GM19467 (cell line): ENCODE results near the gene PPP5C.

Source experiments
- ATAC-seq: cut with Tn5 transposase; IDR thresholded peaks from one replicate; pipeline ENCODE4 v1.9.1; 2021; ENCODE audit warnings: mild to moderate bottlenecking, moderate library complexity; ENCODE audit not compliant: unreplicated experiment

PPP5C gene

DNA sequence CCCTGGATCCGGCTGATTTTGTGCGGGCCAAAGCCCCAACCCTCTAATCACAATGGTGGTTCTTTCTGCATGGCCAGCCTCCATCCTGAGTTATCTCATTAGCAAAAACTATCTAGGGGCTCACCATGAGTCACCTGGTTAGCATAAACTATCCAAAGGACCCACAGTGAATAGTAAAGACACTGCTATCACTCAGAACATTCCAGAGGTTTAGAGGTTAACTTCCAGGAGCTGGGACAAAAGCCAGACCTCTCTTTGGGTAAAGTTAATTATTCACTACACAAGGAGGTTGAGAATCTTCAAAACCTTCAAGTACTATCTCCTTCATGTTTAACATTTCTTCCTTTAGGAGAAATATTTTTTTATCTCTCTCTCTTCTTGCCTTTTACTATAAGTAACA is 18.8 kb upstream of the PPP5C start:
- no peak for ATAC-seq

DNA sequence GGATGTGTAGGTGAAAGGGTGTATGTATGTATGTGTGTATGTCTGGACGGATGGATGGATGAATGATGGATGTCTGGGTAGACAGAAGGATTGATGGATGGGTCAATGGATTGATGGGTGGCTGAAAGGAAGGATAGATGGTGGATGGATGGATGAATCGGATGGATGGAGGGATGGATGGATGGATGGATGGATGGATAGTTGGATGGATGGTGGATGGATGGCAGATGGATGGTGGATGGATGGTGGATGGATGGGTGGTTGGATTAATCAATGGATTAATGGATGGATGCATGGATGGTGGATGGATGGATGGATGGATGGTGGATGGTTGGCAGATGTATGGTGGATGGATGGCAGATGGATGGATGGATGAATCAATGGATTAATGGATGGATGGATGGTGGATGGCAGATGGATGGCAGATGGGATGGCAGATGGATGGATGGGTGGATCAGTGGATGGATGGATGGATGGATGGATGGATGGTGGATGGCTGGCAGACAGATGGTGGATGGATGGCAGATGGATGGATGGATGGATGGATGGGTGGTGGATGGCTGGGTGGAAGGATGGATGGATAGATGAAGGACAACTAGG is 16.5 kb upstream of the PPP5C start:
- no peak for ATAC-seq

- ATAC-seq = no peak
Observed at GRCh38 chr19:46337487-46337886, 9.4 kb upstream of the PPP5C start.

- no peak for ATAC-seq
Observed at GRCh38 chr19:46339446-46339845, 7.4 kb upstream of the PPP5C start.

DNA sequence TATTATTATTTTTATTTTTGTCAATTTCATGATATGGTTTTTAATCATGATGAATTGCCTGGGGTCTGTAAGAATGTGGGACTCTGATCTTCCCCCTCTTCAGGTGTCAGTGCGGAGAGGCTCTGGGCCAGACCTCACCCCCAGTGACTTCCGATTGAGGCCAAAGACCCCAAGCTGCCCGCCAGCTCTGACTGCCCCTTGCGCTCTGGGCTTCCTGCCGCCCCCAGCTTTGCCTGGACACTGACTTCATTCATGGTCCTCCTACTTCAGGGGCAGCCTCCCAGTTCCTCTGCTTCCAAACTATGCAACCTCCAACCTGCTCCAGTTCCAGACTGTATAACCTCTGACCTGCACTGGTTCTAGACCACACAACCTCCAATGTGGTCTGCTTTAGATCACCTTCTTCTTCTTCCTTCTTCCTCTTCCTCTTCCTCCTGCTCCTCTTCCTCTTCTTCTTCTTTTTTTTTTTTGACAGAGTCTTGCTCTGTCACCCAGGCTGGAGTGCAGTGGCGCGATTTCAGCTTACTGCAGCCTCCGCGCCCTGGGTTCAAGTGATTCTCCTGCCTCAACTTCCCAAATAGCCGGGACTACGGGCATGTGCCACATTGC is 6.7 kb upstream of the PPP5C start:
- no peak for ATAC-seq

DNA sequence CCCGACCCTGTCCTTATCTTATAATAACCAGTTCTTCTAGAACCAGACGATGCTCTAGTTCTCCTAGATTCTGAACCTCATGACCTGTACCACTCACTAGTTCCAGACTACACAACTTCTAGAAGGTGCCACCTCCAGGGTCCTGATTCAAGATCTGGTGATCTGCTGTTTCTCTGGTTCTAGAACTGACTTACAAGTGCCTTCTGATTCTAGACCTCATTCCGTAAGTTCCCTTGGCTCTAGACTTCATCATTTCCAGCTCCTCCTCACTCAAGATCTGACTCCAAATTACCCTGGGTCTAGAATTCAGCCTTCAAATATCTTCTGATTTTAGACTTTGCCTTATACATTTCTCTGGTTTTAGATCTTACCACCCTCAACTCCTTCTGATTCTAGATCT is 5.0 kb upstream of the PPP5C start:
- ATAC-seq = no peak

DNA sequence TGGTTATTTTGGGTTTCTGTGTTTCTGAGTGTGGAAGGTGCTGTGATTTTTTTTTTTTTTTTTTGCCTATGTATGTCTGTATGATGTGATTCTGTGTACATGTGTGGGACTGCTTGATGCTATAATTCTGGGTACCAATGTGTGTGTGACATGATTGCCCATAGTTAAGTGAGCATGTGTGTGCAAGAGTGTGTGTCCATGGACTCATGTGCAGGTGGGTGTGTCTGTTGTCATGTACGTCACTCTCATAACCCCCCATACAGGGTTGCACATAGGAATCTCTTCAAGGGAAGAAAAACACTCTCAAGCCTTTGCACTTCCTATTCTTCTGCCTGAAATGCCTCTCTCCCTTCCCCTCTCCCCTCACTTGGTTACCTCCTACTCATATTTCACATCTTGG is 2.5 kb upstream of the PPP5C start:
- no peak for ATAC-seq

DNA sequence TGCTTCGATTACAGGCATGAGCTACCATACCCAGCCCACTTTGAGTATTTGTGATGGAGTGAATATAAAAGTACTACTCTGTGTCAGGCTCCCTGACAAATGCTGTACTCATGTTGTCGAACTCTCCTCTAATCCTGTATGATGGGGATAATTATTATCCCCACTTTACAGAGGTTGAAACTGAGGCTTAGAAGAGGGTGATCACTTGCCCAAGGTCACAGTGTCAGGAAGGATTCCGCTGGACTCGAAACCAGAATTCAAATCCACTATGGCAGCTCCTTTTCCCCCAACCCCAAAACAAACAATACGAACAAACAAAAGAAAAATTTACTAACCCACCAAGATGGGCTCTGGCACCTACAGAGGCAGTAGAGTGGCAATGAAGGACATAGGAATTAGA is 1.7 kb upstream of the PPP5C start:
- ATAC-seq = no peak

DNA sequence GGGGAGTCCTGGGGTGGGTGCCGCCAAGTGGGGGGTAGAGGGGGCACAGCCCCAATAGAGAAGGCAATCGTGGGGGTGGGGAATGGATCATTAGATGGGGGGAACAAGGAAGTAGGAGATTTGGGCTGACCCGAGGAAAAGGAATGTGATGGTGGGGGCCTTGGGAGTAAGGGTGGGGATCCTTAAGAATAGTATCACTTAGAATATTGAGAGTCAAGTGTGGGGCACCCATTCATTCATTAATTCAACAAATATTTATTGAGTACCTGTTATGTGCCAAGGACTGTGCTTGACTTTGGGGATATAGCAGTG is 641 bp downstream of the PPP5C start:
- ATAC-seq = no peak

DNA sequence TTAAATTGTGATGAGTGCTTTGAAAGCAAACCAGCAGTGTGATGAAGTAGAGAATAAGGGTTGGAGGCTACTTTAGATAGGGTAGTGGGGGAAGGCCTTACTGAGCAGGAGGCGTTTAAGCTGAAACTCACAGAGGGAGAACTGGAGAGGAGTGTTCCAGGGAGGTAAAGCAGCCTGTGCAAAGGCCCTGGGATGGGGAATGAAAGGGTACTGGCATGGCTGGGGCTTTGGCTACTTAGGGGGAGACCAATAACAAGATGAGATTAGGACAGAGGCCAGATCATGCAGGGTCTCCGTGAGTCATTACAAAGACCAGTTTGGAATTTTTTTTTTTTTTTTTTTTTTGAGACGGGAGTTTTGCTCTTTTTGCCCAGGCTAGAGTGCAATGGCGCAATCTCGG is 1.1 kb downstream of the PPP5C start:
- ATAC-seq = no peak

- ATAC-seq = no peak
Observed at GRCh38 chr19:46349311-46349993, 2.6 kb downstream of the PPP5C start.

GRCh38 chr19:46350029-46350757 is 3.3 kb downstream of the PPP5C start:
- no peak for ATAC-seq

- no peak for ATAC-seq
Observed at GRCh38 chr19:46350758-46351159, 3.9 kb downstream of the PPP5C start.

DNA sequence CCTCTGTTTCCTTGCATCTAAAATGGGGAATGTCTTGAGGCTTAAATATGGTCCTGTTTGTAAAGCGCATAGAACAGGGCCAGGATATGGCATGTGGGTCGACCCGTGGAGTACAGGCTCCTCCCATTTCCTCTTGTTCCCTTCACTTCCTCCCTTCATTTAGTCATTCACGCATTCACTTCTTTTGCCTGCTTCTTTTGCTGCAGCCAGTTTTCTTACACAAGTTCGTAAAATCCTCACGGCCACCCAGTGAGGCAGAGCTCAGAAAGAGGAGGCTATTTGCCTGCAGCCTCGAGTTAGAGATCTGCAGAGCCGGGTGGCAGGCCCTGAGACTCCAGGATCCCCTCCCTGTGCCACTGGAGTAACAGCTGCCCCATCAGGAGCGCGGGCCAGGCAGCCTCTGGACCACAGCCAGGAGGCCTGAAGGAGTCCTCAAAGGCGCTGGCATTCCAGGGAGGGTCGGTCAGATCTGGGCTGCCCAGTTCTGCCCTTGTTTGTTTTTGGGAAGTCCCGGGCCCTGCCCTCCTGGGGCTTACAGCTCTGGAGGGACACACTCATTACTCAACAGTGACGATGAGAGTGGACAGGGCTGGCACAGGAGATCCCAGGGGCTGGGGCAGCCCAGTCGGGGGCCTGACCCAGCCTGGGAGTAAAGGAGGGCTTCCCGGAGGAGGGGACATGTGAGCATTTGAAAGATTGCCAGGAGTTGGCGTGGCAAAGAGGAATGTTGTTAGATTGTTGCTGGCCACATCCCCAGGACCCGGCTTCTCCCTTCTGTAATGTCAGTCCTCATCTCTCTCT is 4.6 kb downstream of the PPP5C start:
- ATAC-seq = no peak

DNA sequence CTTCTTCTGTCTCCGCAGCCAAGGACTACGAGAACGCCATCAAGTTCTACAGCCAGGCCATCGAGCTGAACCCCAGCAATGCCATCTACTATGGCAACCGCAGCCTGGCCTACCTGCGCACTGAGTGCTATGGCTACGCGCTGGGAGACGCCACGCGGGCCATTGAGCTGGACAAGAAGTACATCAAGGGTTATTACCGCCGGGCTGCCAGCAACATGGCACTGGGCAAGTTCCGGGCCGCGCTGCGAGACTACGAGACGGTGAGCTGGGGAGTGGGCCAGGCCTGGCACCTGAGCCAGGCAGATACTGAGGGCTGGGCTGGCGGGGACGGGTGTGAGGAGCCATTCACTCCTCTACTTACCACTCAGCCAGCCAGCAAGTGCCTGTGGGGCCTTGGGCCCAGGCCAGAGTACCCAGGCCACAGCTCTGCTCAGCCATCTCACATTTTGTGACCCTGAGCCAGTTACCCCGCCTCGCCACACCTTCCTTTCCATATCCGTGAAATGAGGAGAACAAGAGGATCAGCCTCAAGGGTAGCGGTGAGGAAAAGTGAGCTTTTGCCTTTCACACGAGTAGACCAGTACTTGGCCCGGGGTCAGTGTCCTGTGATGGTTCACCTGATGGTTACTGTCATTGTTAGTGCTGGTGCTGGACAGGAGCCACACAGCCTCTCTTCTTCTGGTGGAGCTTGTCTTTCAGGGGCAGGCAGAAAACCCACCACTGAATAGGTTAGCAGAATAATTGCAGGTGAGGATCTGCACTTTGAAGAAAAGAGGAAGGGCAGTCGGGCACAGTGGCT is 7.0 kb downstream of the PPP5C start:
- ATAC-seq = no peak

DNA sequence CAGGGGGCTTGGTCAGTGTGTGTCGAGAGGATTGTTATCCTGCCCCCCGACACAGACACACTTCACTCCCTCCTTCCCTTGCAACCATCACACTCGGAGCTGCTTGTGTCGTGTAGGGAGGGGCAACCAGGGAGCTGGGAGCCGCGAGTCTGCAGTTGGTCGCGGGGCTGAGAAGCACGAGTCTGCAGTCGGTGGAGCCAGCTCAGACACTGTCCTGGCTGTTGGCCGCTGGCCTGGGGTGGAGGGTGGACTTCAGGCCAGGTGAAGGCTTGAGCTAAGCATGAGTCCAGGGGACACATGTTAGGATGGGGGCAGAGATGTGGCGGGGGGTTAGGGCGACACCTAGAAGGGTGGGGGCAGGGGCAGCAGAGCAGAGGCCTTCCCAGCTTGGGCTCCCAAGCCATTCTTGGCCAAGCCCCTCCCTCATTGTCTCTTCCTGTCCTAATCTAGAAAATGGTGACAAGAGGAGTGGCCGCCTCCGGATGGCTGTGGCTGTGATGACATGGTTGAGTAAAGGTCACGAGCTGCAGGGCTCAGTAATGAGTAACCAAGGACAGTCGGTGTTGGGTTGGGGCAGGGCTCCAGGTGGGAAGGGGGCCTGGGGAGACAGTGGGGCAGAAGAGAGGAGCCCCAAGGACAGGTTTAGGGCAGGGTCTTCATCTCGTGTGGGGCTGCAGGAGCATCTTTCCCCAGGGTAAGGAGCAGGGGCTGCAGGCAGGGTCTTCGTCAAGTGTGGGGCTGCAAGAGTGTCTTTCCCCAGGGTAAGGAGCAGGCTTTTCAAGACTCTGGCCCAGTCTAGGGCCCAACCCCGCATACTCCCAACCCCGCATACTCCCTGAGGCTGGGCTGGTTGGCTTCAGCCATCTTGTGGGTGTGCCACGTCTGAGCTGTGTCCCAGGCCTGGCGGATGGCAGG is 8.6 kb downstream of the PPP5C start:
- ATAC-seq = no peak

DNA sequence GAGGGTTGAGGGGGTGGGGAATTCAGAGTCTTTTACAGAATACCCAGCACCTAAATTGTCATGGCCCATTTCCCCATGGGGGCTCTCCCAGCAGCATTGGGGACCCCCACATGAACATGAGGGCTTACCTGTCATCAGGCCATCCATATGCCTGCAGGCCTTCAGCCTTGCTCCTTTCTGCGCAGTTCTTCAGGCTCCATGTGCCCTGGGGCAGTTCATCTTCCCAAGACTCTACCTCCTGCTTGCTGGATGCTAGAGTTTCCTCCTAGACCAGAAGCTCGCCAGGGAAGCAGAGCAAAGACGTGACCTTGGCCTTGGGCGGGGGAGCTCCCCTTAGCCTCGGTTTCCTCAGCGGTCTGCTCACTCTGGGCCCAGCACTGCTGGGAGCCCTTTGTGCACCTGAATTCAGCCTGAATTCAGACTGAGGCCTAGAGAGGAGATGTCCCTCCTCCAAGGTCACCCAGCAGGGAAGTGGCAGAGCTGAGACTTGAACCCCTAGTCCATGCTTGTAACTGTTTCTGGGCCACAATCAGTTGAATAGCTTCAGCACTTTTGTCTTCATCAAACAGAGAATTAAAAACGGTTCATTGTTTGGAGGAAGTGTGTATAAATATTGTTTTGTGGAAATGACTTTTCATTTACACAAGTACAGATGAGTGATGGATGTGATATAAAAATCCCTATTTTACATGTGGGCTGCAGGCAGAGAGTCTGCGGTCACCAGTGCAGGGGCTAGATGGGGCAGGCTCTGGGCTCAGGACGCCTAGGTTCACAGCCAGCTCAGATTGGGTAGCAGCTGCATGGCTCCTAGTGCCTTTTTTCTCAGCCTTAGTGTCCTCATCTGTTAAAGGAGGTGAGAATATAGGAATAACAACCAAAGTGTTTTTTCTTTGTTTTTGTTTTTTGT is 9.5 kb downstream of the PPP5C start:
- ATAC-seq = no peak

GRCh38 chr19:46357846-46358583 is 11.1 kb downstream of the PPP5C start:
- no peak for ATAC-seq
